Lung (tissue), 12 donors: ENCODE results near the gene PCDHGA5. TPM values are rescaled to one million over a fixed set of nuclear protein-coding genes. Genes with fewer than 3 reads are reported as not detected.
"Not testable (repeated sequence)": the region's sequence is repeated elsewhere in the genome, so short reads cannot be mapped to it uniquely, and the experiment has no call there.

ENCODE experiments used
- ATAC-seq: fragments of 200-7000 bp; cut with Tn5 transposase; one replicate; pipeline ENCODE4 v1.9.1; 2020; ENCODE audit warnings: moderate number of reproducible peaks; ENCODE audit not compliant: insufficient read depth, low FRiP score
- DNase-seq, 3 donors: peaks; one replicate each; pipeline ENCODE4 v3.0.0-alpha.2; 2013 to 2017
- H3K27ac ChIP-seq, 2 donors: one replicate each; pipeline ENCODE4 v1.5.1; 2013; ENCODE audit warnings: mild to moderate bottlenecking in 2 of 2, moderate library complexity in 2 of 2, control low read depth in 1 of 2, inconsistent platforms in 1 of 2, low read depth in 1 of 2, low read length in 1 of 2
- H3K27me3 ChIP-seq, 3 donors: one replicate each; pipeline ENCODE4 v1.5.1; 2013; ENCODE audit warnings: low read length in 2 of 3; ENCODE audit not compliant: control insufficient read depth in 3 of 3, insufficient read depth in 3 of 3
- H3K36me3 ChIP-seq, 4 donors: one replicate each; pipeline ENCODE4 v1.5.1; 2013; ENCODE audit warnings: low read length in 4 of 4, mild to moderate bottlenecking in 1 of 4, moderate library complexity in 1 of 4; ENCODE audit not compliant: control insufficient read depth in 4 of 4, insufficient read depth in 4 of 4
- H3K4me1 ChIP-seq, 5 donors: one replicate each; pipeline ENCODE4 v1.5.1; 2013; ENCODE audit warnings: low read length in 5 of 5, mild to moderate bottlenecking in 2 of 5, moderate library complexity in 1 of 5; ENCODE audit not compliant: control insufficient read depth in 5 of 5, insufficient read depth in 5 of 5
- H3K4me3 ChIP-seq: one replicate; pipeline ENCODE4 v1.5.1; 2013; ENCODE audit warnings: mild to moderate bottlenecking, control low read depth, moderate library complexity
- H3K9ac ChIP-seq, 2 donors: one replicate each; pipeline ENCODE4 v1.5.1; 2013; ENCODE audit warnings: low read length in 2 of 2, control low read depth in 1 of 2; ENCODE audit not compliant: insufficient read depth in 1 of 2
- H3K9me3 ChIP-seq, 4 donors: one replicate each; pipeline ENCODE4 v1.5.1; 2013; ENCODE audit warnings: low read length in 3 of 4, mild to moderate bottlenecking in 1 of 4, moderate library complexity in 1 of 4; ENCODE audit not compliant: control insufficient read depth in 4 of 4, insufficient read depth in 3 of 4
- WGBS, 2 donors: extraction: QIAGEN DNeasy Blood & Tissue Kit; methylation state at CpG; one replicate each; pipeline ENCODE4 v1.1.7; 2013; 5-methylcytosine and 5-hydroxymethylcytosine counted together
- polyA plus RNA-seq, 2 donors: library from polyadenylated mRNA; stranded (reverse); fragments of 200-250 nt; gene quantifications; one replicate each; pipeline ENCODE4 v1.2.1, GENCODE V29; 2013
- total RNA-seq, 2 donors: library from RNA; depleted of rRNA in 1 of 2; stranded (reverse); fragments of >200 nt in 1 of 2; gene quantifications; one replicate each; pipeline ENCODE4 v1.2.1, GENCODE V29; 2014 to 2021
- TF ChIP-seq, protein P1 (sequence below): IDR thresholded peaks from 2 replicates; pipeline ENCODE4 v1.5.1; 2012; ENCODE audit warnings: mild to moderate bottlenecking; ENCODE audit errors: control extremely low read depth, extremely low read depth
- donor health status: control.
- donor health status: control.
- donor health status: Bipolar disorder and iron deficiency.
- donor health status: healthy.
- donor health status: DM: yes; HTN: yes; CAD: no.

The PCDHGA5 gene
- total and polyA plus RNA-seq, 4 donors, result 0.31 to 9.3 (median 1.6) TPM

DNA sequence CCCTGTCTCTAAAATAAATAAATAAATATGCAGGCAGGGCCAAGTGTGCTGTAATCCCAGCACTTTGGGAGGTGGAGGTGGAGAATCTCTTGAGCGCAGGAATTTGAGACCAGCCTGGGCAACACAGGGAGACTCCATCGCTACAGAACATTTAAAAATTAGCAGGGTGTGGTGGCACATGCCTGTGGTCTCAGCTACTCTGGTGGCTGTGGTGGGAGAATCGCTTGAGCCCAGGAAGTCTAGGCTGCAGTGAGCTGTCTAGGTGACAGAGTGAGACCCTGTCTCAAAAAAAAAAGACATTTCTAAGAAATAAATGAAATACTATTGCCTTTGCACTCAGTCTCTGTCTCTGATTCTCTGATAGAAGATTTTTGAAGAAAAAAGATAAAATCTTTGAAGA is 47.6 kb downstream of the PCDHGA5 start:
- TF ChIP-seq, protein P1, sequence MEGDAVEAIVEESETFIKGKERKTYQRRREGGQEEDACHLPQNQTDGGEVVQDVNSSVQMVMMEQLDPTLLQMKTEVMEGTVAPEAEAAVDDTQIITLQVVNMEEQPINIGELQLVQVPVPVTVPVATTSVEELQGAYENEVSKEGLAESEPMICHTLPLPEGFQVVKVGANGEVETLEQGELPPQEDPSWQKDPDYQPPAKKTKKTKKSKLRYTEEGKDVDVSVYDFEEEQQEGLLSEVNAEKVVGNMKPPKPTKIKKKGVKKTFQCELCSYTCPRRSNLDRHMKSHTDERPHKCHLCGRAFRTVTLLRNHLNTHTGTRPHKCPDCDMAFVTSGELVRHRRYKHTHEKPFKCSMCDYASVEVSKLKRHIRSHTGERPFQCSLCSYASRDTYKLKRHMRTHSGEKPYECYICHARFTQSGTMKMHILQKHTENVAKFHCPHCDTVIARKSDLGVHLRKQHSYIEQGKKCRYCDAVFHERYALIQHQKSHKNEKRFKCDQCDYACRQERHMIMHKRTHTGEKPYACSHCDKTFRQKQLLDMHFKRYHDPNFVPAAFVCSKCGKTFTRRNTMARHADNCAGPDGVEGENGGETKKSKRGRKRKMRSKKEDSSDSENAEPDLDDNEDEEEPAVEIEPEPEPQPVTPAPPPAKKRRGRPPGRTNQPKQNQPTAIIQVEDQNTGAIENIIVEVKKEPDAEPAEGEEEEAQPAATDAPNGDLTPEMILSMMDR, result no peak
- H3K36me3 ChIP-seq, result peaks cover 0 to 30% (median 0%) of the 10 kb centered on the region in 4 donors
- H3K9me3 ChIP-seq, result peaks cover 0 to 51% (median 31%) of the 10 kb centered on the region in 4 donors
- H3K9ac ChIP-seq, result no peak overlapping the region
- H3K27ac ChIP-seq, result no peak overlapping the region
- ATAC-seq (no peak), DNase-seq (no peak)
- H3K4me1 ChIP-seq, result peaks cover 0 to 2% (median 0%) of the 10 kb centered on the region in 5 donors
- peaks cover 0 to 7% (median 7%) of the 10 kb centered on the region in 3 donors for H3K27me3 ChIP-seq
- WGBS, 2 donors, result 58 to 77% methylated on average over 3 of the region's 3 CpGs
- no peak overlapping the region for H3K4me3 ChIP-seq

DNA sequence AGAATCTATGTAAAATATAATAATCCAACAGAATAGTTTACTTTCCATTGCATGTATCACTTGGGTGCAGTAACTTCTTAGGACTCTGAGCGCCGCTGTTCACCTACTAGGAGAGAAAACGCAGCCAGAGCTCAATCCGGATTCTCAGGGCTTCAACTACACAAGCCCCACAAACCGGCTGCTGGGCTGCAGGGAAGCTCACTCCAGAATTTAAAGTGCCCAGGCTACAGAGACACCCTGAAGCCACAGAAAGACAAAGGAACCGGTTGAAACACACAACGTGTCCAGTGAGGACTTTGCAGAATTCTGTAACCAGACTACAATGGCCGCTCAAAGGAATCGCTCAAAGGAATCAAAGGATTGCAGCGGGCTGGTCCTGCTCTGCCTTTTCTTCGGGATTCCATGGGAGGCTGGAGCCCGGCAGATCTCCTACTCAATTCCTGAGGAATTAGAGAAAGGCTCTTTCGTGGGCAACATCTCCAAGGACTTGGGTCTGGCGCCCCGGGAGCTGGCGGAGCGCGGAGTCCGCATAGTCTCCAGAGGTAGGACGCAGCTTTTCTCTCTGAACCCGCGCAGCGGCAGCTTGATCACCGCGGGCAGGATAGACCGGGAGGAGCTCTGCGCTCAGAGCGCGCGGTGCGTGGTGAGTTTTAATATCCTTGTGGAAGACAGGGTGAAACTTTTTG is 49.0 kb downstream of the PCDHGA5 start, which contains the start of gene PCDHGA10:
TSS of gene PCDHGA10 (plus strand) at position 134 of the 686 bp plus-strand sequence. CDS start at position 323, 189 bp downstream.
- H3K4me3 ChIP-seq, result no peak within 1 kb of the TSS
- H3K27ac ChIP-seq, result no peak within 1 kb of the TSS
- DNase-seq (peak; percentile 60 to 67 (median 66)), ATAC-seq (no peak)
- H3K36me3 ChIP-seq, result peaks cover 0 to 33% (median 0%) of the 10 kb centered on the region in 4 donors
- H3K9ac ChIP-seq, result no peak within 1 kb of the TSS
- peaks cover 0 to 7% (median 7%) of the 10 kb centered on the region in 3 donors for H3K27me3 ChIP-seq
- TF ChIP-seq, protein P1, result peak; percentile 14
- peaks cover 0 to 2% (median 0%) of the 10 kb centered on the region in 5 donors for H3K4me1 ChIP-seq
- H3K9me3 ChIP-seq, result peaks cover 0 to 54% (median 28%) of the 10 kb centered on the region in 4 donors
- 14 to 16% methylated on average over 31 of the region's 31 CpGs for WGBS, 2 donors

DNA sequence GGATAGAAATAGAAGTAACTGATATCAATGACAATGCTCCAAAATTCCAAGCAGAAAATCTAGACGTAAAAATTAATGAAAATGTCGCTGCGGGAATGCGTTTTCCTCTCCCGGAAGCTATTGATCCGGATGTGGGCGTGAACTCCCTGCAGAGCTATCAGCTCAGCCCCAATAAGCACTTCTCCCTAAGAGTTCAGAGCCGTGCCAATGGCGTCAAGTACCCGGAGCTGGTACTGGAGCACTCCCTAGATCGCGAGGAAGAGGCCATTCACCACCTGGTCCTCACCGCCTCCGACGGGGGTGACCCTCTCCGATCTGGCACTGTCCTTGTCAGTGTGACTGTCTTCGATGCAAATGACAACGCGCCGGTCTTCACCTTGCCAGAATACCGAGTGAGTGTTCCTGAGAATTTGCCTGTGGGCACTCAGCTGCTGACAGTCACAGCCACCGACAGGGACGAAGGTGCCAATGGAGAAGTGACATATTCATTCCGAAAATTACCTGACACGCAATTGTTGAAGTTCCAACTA is 49.6 kb downstream of the PCDHGA5 start:
- H3K9ac ChIP-seq, result no peak overlapping the region
- H3K27ac ChIP-seq, result no peak overlapping the region
- peaks cover 0 to 9% (median 7%) of the 10 kb centered on the region in 3 donors for H3K27me3 ChIP-seq
- TF ChIP-seq, protein P1, result no peak
- H3K9me3 ChIP-seq, result peaks cover 0 to 54% (median 31%) of the 10 kb centered on the region in 4 donors
- peaks cover 0 to 2% (median 0%) of the 10 kb centered on the region in 5 donors for H3K4me1 ChIP-seq
- WGBS, 2 donors, result 14 to 17% methylated on average over 25 of the region's 25 CpGs
- ATAC-seq (no peak), DNase-seq (no peak)
- peaks cover 0 to 39% (median 0%) of the 10 kb centered on the region in 4 donors for H3K36me3 ChIP-seq
- no peak overlapping the region for H3K4me3 ChIP-seq

DNA sequence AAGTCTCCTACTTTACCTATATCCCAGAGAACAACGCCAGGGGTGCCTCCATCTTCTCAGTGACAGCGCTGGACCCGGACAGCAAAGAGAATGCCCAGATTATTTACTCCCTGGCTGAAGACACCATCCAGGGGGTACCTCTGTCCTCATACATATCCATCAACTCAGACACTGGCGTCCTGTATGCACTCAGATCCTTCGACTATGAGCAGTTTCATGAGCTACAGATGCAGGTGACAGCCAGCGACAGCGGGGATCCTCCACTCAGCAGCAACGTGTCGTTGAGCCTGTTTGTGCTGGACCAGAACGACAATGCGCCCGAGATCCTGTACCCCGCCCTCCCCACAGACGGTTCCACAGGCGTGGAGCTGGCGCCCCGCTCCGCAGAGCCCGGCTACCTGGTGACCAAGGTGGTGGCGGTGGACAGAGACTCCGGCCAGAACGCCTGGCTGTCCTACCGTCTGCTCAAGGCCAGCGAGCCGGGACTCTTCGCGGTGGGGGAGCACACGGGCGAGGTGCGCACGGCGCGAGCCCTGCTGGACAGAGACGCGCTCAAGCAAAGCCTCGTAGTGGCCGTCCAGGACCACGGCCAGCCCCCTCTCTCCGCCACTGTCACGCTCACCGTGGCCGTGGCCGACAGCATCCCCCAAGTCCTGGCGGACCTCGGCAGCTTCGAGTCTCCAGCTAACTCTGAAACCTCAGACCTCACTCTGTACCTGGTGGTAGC is 50.7 kb downstream of the PCDHGA5 start:
- 25 to 36% methylated on average over 19 to 46 of the region's 46 CpGs for WGBS, 2 donors
- H3K4me3 ChIP-seq, H3K27me3 ChIP-seq, H3K9ac ChIP-seq, H3K4me1 ChIP-seq, DNase-seq, ATAC-seq, H3K27ac ChIP-seq: not testable (repeated sequence)
- H3K36me3 ChIP-seq, result peaks cover 0 to 40% (median 0%) of the 10 kb centered on the region in 4 donors
- peaks cover 0 to 57% (median 31%) of the 10 kb centered on the region in 4 donors for H3K9me3 ChIP-seq

DNA sequence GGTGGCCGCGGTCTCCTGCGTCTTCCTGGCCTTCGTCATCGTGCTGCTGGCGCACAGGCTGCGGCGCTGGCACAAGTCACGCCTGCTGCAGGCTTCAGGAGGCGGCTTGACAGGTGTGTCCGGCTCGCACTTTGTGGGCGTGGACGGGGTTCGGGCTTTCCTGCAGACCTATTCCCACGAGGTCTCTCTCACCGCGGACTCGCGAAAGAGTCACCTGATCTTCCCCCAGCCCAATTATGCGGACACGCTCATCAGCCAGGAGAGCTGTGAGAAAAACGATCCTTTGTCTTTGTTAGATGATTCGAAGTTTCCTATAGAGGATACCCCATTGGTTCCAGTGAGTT is 51.3 kb downstream of the PCDHGA5 start:
- WGBS, 2 donors, result 23% methylated on average over 24 of the region's 24 CpGs
- not testable (repeated sequence) for H3K4me3 ChIP-seq, H3K9ac ChIP-seq, H3K27ac ChIP-seq, H3K27me3 ChIP-seq, H3K4me1 ChIP-seq, DNase-seq, ATAC-seq
- peaks cover 0 to 54% (median 33%) of the 10 kb centered on the region in 4 donors for H3K9me3 ChIP-seq
- H3K36me3 ChIP-seq, result peaks cover 0 to 38% (median 0%) of the 10 kb centered on the region in 4 donors
